ENCODE measurements around the gene MATN4. TPM values are rescaled to one million over a fixed set of nuclear protein-coding genes. Genes with fewer than 3 reads are reported as not detected.

Gene MATN4
- total RNA-seq, 1 experiment from 2014 or later = not detected

DNA sequence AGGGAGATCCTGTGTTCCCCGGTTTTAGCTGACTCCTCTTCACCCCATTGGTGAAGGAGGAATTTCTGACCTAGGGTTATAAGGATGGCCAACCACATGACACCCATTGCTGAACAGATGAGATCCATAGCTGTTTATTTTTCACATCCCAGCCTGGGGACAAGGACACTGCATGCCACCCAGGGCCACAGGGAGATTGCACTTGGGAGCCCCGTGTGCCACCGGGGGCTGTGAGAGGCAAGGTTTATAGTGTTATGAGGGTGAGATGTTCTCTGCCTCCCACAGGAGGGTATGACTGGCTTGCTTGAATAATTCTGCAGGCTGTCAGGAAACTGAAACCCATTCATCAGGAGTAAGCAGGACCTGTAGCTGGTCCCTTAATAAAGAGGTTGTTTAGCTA is 39.0 kb downstream of the MATN4 start:
- Mint-ChIP-seq H3K27me3 (ENCODE audit: insufficient read depth, unreplicated experiment) (no peaks in the 10 kb centered on the region), H3K4me3 (ENCODE audit: unreplicated experiment) (no peak overlapping the region), H3K4me1 (ENCODE audit: insufficient read depth, unreplicated experiment) (peaks cover 7% of the 10 kb centered on the region), H3K36me3 (ENCODE audit: insufficient read depth, unreplicated experiment) (no peaks in the 10 kb centered on the region), H3K27ac (ENCODE audit: low read depth, unreplicated experiment) (no peak overlapping the region), H3K9me3 (ENCODE audit: unreplicated experiment) (peaks cover 7% of the 10 kb centered on the region)
- no peak for DNase-seq (ENCODE audit: unreplicated experiment)
- CTCF ChIA-PET = interaction anchor here (0.6 to 3.6 kb wide), 7 partner anchors 14 to 293 kb away, joined by 3 to 19 read pairs (median 5); partner anchors contain the start of gene SLPI
- TF ChIP-seq, protein P1, sequence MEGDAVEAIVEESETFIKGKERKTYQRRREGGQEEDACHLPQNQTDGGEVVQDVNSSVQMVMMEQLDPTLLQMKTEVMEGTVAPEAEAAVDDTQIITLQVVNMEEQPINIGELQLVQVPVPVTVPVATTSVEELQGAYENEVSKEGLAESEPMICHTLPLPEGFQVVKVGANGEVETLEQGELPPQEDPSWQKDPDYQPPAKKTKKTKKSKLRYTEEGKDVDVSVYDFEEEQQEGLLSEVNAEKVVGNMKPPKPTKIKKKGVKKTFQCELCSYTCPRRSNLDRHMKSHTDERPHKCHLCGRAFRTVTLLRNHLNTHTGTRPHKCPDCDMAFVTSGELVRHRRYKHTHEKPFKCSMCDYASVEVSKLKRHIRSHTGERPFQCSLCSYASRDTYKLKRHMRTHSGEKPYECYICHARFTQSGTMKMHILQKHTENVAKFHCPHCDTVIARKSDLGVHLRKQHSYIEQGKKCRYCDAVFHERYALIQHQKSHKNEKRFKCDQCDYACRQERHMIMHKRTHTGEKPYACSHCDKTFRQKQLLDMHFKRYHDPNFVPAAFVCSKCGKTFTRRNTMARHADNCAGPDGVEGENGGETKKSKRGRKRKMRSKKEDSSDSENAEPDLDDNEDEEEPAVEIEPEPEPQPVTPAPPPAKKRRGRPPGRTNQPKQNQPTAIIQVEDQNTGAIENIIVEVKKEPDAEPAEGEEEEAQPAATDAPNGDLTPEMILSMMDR (IDR thresholded peaks at IDR 0.05; ENCODE audit: unreplicated experiment) = no peak
- intact Hi-C loops (cut with micrococcal nuclease) = no loop called here
- BruUV-seq (replicated peaks) = no TSS peak
- POLR2A ChIA-PET = interaction anchor here (0.7 to 2.7 kb wide), 5 partner anchors 10 to 109 kb away, joined by 3 to 11 read pairs (median 3); partner anchors contain the start of gene SLPI

DNA sequence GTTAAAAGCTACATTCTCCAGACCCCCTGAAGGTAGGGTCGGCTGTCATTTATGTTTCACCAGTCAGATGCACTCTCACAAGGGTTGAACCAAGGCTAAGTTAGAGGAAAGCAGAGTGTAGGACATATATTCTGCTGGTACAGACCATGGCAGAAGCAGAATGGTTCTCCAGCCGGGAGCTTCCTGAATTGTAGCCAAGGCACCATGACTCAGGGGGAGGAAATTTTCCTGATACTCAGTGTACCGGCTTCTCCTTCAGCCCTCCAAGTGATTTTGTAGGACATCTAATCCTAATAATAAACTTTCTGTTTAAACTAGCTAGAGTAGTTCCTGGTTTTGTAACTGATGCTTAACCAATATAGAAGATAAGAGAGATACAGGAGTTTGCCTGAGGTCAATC is 39.6 kb downstream of the MATN4 start:
- intact Hi-C loops (cut with micrococcal nuclease) = no loop called here
- Mint-ChIP-seq H3K4me3 (ENCODE audit: unreplicated experiment) (no peak overlapping the region), H3K9me3 (ENCODE audit: unreplicated experiment) (peaks cover 7% of the 10 kb centered on the region), H3K27ac (ENCODE audit: low read depth, unreplicated experiment) (no peak overlapping the region), H3K4me1 (ENCODE audit: insufficient read depth, unreplicated experiment) (peaks cover 7% of the 10 kb centered on the region), H3K36me3 (ENCODE audit: insufficient read depth, unreplicated experiment) (no peaks in the 10 kb centered on the region), H3K27me3 (ENCODE audit: insufficient read depth, unreplicated experiment) (no peaks in the 10 kb centered on the region)
- TF ChIP-seq, protein P1 (IDR thresholded peaks at IDR 0.05; ENCODE audit: unreplicated experiment) = no peak
- no TSS peak for BruUV-seq (replicated peaks)
- ChIA-PET CTCF (interaction anchor here (0.6 to 3.6 kb wide), 7 partner anchors 14 to 294 kb away, joined by 3 to 19 read pairs (median 5); partner anchors contain the start of gene SLPI), POLR2A (interaction anchor here (0.7 to 2.7 kb wide), 3 partner anchors 11 to 109 kb away, joined by 3 to 11 read pairs (median 4); partner anchors contain the start of gene SLPI)
- no peak for DNase-seq (ENCODE audit: unreplicated experiment)

DNA sequence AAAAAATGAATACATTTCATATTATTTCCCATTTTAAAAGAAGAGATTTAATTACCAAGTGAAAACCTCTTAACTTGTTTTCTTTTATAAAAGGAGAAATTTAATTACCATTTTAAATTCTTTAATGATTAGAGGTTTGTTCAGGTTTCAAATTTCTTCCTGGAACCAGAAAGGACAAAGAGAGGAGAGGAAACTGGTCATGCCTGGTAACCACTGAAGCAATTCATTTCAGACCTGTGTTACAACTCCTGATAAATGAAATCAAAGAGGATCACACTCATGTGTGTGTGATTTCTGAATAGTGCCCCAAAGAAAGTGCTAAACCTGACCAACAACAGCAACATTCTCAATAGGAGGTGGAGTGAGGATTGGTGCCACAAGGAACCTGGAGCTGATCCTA is 41.1 kb downstream of the MATN4 start:
- intact Hi-C loops (cut with micrococcal nuclease) = no loop called here
- Mint-ChIP-seq H3K36me3 (ENCODE audit: insufficient read depth, unreplicated experiment) (no peaks in the 10 kb centered on the region), H3K27ac (ENCODE audit: low read depth, unreplicated experiment) (no peak overlapping the region), H3K4me1 (ENCODE audit: insufficient read depth, unreplicated experiment) (peaks cover 7% of the 10 kb centered on the region), H3K4me3 (ENCODE audit: unreplicated experiment) (no peak overlapping the region), H3K27me3 (ENCODE audit: insufficient read depth, unreplicated experiment) (no peaks in the 10 kb centered on the region), H3K9me3 (ENCODE audit: unreplicated experiment) (peaks cover 7% of the 10 kb centered on the region)
- BruUV-seq (replicated peaks) = no TSS peak
- ChIA-PET POLR2A (no interaction called here), CTCF (interaction anchor here (3.6 kb wide), 1 partner anchor 24 kb away, joined by 19 read pairs; no protein-coding TSS in a partner anchor)
- no peak for DNase-seq (ENCODE audit: unreplicated experiment)
- TF ChIP-seq, protein P1 (IDR thresholded peaks at IDR 0.05; ENCODE audit: unreplicated experiment) = no peak

DNA sequence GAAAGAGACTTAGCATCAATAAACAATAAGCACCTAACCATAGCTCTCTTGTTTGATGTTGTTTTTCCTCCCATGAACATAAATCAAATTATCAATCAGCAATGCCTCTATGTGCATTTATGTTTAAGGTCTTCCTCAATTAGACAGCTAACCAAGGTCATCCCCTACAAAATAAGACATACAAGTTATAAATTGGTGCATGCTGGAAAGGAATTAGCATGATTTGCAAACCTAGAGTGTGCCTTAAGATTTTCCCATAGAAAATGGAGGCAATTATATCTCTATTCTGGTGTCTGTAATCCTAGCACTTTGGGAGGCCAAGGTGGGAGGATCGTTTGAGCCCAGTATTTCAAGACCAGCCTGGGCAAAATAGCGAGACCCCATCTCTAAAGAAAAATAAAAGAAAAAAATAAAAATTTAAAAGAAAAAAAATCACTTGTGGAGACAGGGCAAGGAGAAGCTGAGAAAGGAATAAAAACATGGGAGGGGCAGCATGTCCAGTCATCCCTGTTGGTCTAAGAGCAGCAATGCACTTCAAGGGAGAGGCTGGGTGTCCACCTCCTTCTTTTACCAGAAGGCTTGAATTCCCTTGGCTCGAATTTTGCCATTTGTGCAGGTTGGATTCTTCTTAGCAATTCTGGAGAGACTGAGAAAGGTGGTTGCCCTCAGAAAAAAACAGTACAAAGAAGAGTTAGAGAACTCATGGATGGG is 44.4 kb downstream of the MATN4 start:
- TF ChIP-seq, protein P1 (IDR thresholded peaks at IDR 0.05; ENCODE audit: unreplicated experiment) = no peak
- no peaks in the 10 kb centered on the region for H3K36me3 Mint-ChIP-seq (ENCODE audit: insufficient read depth, unreplicated experiment)
- no peak for DNase-seq (ENCODE audit: unreplicated experiment)
- no peak overlapping the region for H3K27ac Mint-ChIP-seq (ENCODE audit: low read depth, unreplicated experiment)
- no TSS peak for BruUV-seq (replicated peaks)
- H3K4me3 Mint-ChIP-seq (ENCODE audit: unreplicated experiment) = no peak overlapping the region
- peaks cover 7% of the 10 kb centered on the region for H3K9me3 Mint-ChIP-seq (ENCODE audit: unreplicated experiment)
- H3K4me1 Mint-ChIP-seq (ENCODE audit: insufficient read depth, unreplicated experiment) = peaks cover 7% of the 10 kb centered on the region
- H3K27me3 Mint-ChIP-seq (ENCODE audit: insufficient read depth, unreplicated experiment) = no peaks in the 10 kb centered on the region
- intact Hi-C loops (cut with micrococcal nuclease) = no loop called here
- ChIA-PET CTCF (interaction anchor here (0.6 kb wide), 1 partner anchor 168 kb away, joined by 3 read pairs; no protein-coding TSS in a partner anchor), POLR2A (interaction anchor here (1.3 to 1.4 kb wide), 2 partner anchors 9 kb away, joined by 4 read pairs; partner anchors contain the start of gene SLPI)
